SH-SY5Y (cell line): ENCODE data around the gene SYP.

Experiments used
- GATA2 ChIP-seq: IDR thresholded peaks from 2 replicates; pipeline ENCODE4 v1.6.1; 2011; ENCODE audit warnings: mild to moderate bottlenecking, low read depth, low read length
- GATA3 ChIP-seq: IDR thresholded peaks from 2 replicates; pipeline ENCODE4 v1.6.1; 2011; ENCODE audit warnings: low read depth, mild to moderate bottlenecking, low read length, moderate library complexity

DNA sequence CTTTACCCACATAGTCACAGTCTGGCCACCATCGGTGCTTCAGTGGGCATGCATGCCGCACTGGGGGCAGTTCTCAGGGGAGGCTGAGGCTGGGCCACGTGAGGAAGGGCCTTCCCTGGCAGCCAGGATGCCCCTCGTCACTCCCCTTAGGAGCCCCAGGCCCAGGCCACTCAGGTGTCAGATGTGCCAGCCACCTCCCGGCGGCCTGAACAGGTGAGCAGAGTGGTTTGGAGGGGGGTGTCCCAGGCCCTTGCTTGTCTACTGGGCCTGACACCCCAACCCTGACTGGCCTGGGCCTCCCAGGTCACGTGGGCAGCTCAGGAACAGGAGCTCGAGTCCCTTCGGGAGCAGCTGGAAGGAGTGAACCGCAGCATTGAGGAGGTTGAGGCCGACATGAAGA lies 47.4 kb upstream of the SYP start:
- TF ChIP-seq GATA3 (no peak), GATA2 (no peak)
